GM21447 (cell line): ENCODE data around the gene IFT81.
"Not testable (repeated sequence)": the region's sequence is repeated elsewhere in the genome, so short reads cannot be mapped to it uniquely, and the experiment has no call there.

Source experiments
- ATAC-seq: cut with Tn5 transposase; IDR thresholded peaks from one replicate; pipeline ENCODE4 v1.9.1; 2021; ENCODE audit not compliant: unreplicated experiment

The IFT81 gene

GRCh38 chr12:110244829-110245228 lies 120.7 kb downstream of the IFT81 start:
- ATAC-seq, result no peak

GRCh38 chr12:110245369-110245772 lies 121.2 kb downstream of the IFT81 start:
- ATAC-seq, result no peak

GRCh38 chr12:110246636-110247339 lies 122.6 kb downstream of the IFT81 start:
- ATAC-seq, result no peak

GRCh38 chr12:110247340-110248095 lies 123.4 kb downstream of the IFT81 start:
- no peak for ATAC-seq

- no peak for ATAC-seq
These were observed 123.9 kb downstream of the IFT81 start for GRCh38 chr12:110248096-110248447.

- ATAC-seq, result no peak
These were observed 124.9 kb downstream of the IFT81 start for GRCh38 chr12:110249105-110249504.

GRCh38 chr12:110249716-110250225 lies 125.6 kb downstream of the IFT81 start:
- ATAC-seq, result no peak

GRCh38 chr12:110251381-110251780 lies 127.2 kb downstream of the IFT81 start:
- ATAC-seq, result no peak

- ATAC-seq, result no peak
These were observed 128.6 kb downstream of the IFT81 start for GRCh38 chr12:110252716-110253115.

GRCh38 chr12:110253176-110253575 lies 129.0 kb downstream of the IFT81 start:
- ATAC-seq, result no peak

GRCh38 chr12:110254971-110255540 lies 130.9 kb downstream of the IFT81 start:
- no peak for ATAC-seq

- ATAC-seq, result not testable (repeated sequence)
These were observed 131.8 kb downstream of the IFT81 start for GRCh38 chr12:110255890-110256456.

GRCh38 chr12:110256780-110257431 lies 132.7 kb downstream of the IFT81 start:
- ATAC-seq, result no peak

- no peak for ATAC-seq
These were observed 134.3 kb downstream of the IFT81 start for GRCh38 chr12:110258466-110258865.

GRCh38 chr12:110262442-110263388 lies 138.6 kb downstream of the IFT81 start:
- no peak for ATAC-seq

- ATAC-seq, result no peak
These were observed 142.3 kb downstream of the IFT81 start for GRCh38 chr12:110266381-110266960.

GRCh38 chr12:110266980-110267620 lies 142.9 kb downstream of the IFT81 start:
- ATAC-seq, result no peak
